Measurements from ENCODE around the gene ZNF107.

DNA sequence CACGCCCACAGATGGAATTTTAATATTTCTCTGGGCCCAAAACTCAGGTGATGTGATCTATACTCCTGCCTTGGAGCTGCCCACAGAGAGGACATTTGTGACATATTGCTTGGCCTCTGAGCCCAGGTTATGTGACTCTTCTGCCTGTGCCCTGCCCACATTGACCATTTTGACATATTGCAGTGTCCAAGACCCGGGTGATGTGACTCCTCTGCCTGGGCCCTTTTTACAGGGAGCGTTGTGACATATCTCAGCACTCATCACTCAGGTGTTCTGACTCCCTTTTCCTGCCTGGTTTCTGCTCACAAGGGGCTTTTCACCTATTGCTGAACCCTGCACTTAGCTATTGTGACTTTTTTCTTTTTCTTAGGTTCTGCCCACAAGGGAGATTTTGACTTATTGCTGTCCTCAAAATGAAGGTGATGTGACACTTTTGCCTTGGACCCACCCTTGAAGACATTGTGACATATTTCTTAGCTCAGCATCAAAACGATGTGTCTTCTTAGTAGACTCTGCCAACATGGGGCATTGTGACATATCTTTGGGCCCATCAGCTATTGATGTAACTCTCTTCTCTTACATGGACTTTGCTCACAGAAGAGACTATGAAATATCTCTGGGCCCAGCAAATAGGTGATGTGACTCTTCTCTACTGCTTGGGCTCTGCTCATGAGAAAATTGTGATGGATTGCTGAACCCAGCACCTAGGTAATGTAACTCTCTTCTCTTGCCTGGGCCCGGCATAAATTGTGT, 11.0 kb upstream of the ZNF107 start:
- TF ChIP-seq, protein P1, sequence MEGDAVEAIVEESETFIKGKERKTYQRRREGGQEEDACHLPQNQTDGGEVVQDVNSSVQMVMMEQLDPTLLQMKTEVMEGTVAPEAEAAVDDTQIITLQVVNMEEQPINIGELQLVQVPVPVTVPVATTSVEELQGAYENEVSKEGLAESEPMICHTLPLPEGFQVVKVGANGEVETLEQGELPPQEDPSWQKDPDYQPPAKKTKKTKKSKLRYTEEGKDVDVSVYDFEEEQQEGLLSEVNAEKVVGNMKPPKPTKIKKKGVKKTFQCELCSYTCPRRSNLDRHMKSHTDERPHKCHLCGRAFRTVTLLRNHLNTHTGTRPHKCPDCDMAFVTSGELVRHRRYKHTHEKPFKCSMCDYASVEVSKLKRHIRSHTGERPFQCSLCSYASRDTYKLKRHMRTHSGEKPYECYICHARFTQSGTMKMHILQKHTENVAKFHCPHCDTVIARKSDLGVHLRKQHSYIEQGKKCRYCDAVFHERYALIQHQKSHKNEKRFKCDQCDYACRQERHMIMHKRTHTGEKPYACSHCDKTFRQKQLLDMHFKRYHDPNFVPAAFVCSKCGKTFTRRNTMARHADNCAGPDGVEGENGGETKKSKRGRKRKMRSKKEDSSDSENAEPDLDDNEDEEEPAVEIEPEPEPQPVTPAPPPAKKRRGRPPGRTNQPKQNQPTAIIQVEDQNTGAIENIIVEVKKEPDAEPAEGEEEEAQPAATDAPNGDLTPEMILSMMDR (IDR thresholded peaks at IDR 0.05; ENCODE audit: extremely low read depth in 1 of 2, insufficient read depth in 1 of 2, low read depth in 1 of 2, low read length in 2 of 2), result no peak
- TF ChIP-seq POLR2AphosphoS5 (IDR thresholded peaks at IDR 0.05; ENCODE audit: insufficient read depth, low read depth, low read length), result no peak
- TF ChIP-seq POLR2A (IDR thresholded peaks at IDR 0.05; ENCODE audit: low read depth, low read length), result no peak
- TF ChIP-seq, protein P2, sequence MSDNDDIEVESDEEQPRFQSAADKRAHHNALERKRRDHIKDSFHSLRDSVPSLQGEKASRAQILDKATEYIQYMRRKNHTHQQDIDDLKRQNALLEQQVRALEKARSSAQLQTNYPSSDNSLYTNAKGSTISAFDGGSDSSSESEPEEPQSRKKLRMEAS (IDR thresholded peaks at IDR 0.05; ENCODE audit: insufficient read depth, insufficient read length), result no peak
- no peak for TF ChIP-seq GATA2 (IDR thresholded peaks at IDR 0.05; ENCODE audit: insufficient read depth, insufficient read length, low read depth, low read length)
- TF ChIP-seq JUN (IDR thresholded peaks at IDR 0.05; ENCODE audit: borderline replicate concordance, insufficient read depth, insufficient read length, low read depth), result no peak
- TF ChIP-seq FOS (IDR thresholded peaks at IDR 0.05; ENCODE audit: borderline replicate concordance, insufficient read depth, low read length), result no peak
- no peak for TF ChIP-seq EZH2 (IDR thresholded peaks at IDR 0.05; ENCODE audit: borderline replicate concordance, low read depth, low read length, severe bottlenecking)
